NCI-H2227 (cell line): Measurements from ENCODE around the gene PTPRN2.

Experiments used
- DNase-seq: peaks from one replicate; lab custom pipeline; 2025; ENCODE audit not compliant: unreplicated experiment; lab: John Stamatoyannopoulos, UW

PTPRN2 gene

GRCh38 chr7:158129037-158130022 is 458.3 kb downstream of the PTPRN2 start:
- DNase-seq: no peak

- no peak for DNase-seq
These were observed 459.1 kb downstream of the PTPRN2 start for GRCh38 chr7:158128572-158128971.

- DNase-seq: no peak
These were observed 460.4 kb downstream of the PTPRN2 start for GRCh38 chr7:158127241-158127640.

GRCh38 chr7:158126661-158127060 is 461.0 kb downstream of the PTPRN2 start:
- no peak for DNase-seq

GRCh38 chr7:158125721-158126120 is 461.9 kb downstream of the PTPRN2 start:
- DNase-seq: no peak

- DNase-seq: no peak
These were observed 462.5 kb downstream of the PTPRN2 start for GRCh38 chr7:158125091-158125490.

- DNase-seq: no peak
These were observed 462.9 kb downstream of the PTPRN2 start for GRCh38 chr7:158124671-158125079.

GRCh38 chr7:158123753-158124152 is 463.9 kb downstream of the PTPRN2 start:
- DNase-seq: no peak

GRCh38 chr7:158123214-158123613 is 464.4 kb downstream of the PTPRN2 start:
- no peak for DNase-seq

- DNase-seq: no peak
These were observed 466.1 kb downstream of the PTPRN2 start for GRCh38 chr7:158121441-158122045.

GRCh38 chr7:158120716-158121115 is 466.9 kb downstream of the PTPRN2 start:
- no peak for DNase-seq

GRCh38 chr7:158120316-158120715 is 467.3 kb downstream of the PTPRN2 start:
- no peak for DNase-seq

- no peak for DNase-seq
These were observed 470.0 kb downstream of the PTPRN2 start for GRCh38 chr7:158117341-158118222.

- DNase-seq: no peak
These were observed 471.4 kb downstream of the PTPRN2 start for GRCh38 chr7:158116235-158116634.

GRCh38 chr7:158114056-158114850 is 473.4 kb downstream of the PTPRN2 start:
- DNase-seq: no peak

- DNase-seq: no peak
These were observed 474.1 kb downstream of the PTPRN2 start for GRCh38 chr7:158113321-158114025.

GRCh38 chr7:158112571-158113320 is 474.9 kb downstream of the PTPRN2 start:
- no peak for DNase-seq

GRCh38 chr7:158111906-158112570 is 475.6 kb downstream of the PTPRN2 start:
- no peak for DNase-seq
